Measurements from ENCODE around the gene CEP170. TPM values are rescaled to one million over a fixed set of nuclear protein-coding genes. Genes with fewer than 3 reads are reported as not detected.
"Not testable (repeated sequence)": the region's sequence is repeated elsewhere in the genome, so short reads cannot be mapped to it uniquely, and the experiment has no call there.

The CEP170 gene
- polyA plus RNA-seq, 1 donor (not counting 4 experiments of a cell fraction or from before 2014, with no cell fraction given): 40.5 TPM

DNA sequence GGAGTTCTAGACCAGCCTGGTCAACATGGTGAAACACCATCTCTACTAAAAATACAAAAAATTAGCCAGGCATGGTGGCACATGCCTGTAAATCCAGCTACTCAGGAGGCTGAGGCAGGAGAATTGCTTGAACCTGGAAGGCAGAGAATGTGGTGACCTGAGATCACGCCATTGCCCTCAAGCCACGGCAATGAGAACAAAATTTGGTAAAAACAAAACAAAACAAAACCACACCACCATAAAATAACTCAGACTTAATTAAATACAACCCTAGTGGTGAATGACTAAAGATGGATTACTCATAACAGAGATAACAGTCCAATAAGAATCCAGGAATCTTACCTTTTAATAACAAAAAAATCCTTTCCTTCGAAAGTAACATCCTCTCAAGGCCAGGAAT, 167.7 kb downstream of the CEP170 start:
- H3K9ac ChIP-seq (ENCODE audit: control insufficient read depth, extremely low read depth, insufficient read depth, low read length); H3K4me1 ChIP-seq (ENCODE audit: control insufficient read depth, extremely low read depth, insufficient read depth, low read length); dilution Hi-C loops (cut with MboI; ENCODE audit: extremely low pct_ligation_motif_present, low sequenced_read_pairs); FAIRE-seq; H3K36me3 ChIP-seq (ENCODE audit: control insufficient read depth in 2 of 2, extremely low read depth in 1 of 2, insufficient read depth in 2 of 2, low read length in 2 of 2); H3K27ac ChIP-seq (ENCODE audit: control insufficient read depth, insufficient read depth, low read length); H3K4me2 ChIP-seq (ENCODE audit: control insufficient read depth, extremely low read depth, insufficient read depth, low read depth, low read length); H3K4me3 ChIP-seq (ENCODE audit: control insufficient read depth in 2 of 3, extremely low read depth in 1 of 3, insufficient read depth in 2 of 3, low read depth in 1 of 3, low read length in 3 of 3); H2AFZ ChIP-seq (ENCODE audit: control insufficient read depth, low read length); H3K79me2 ChIP-seq (ENCODE audit: control insufficient read depth, insufficient read depth, low read length); H3K9me3 ChIP-seq (ENCODE audit: control insufficient read depth, low read depth, low read length); DNase-seq (ENCODE audit: low read depth, low spot score); H3K27me3 ChIP-seq (ENCODE audit: control insufficient read depth, extremely low read depth, insufficient read depth, low read length); H3K9me1 ChIP-seq (ENCODE audit: control insufficient read depth, extremely low read depth, insufficient read depth, low read length); H4K20me1 ChIP-seq (ENCODE audit: control insufficient read depth, extremely low read depth, insufficient read depth, low read length): not testable (repeated sequence)

Small RNA genes lying within 50 kb of the gene (small RNA-seq; reads per million reads assigned to genes)
- gene RNU6-747P (ENCODE audit: insufficient read length in 3 of 3, low read depth in 3 of 3, low replicate concordance in 1 of 3): 0 reads per million in 3 experiments

Other genes starting within 250 kb of the CEP170 start
- gene SDCCAG8, start 760 bp upstream of the CEP170 start, polyA plus RNA-seq: 49.3 to 67.8 TPM (median 61.6 TPM) in 3 replicates

Data from keratinocyte (primary cell).